GM20000 (cell line): ENCODE measurements around the gene MGAT3.

Source experiments
- DNase-seq: peaks from one replicate; pipeline ENCODE4 v3.0.0; 2012; ENCODE audit warnings: low spot score
- TF ChIP-seq, protein P1 (sequence below): IDR thresholded peaks from 2 replicates; pipeline ENCODE4 v1.5.1; 2012; ENCODE audit warnings: mild to moderate bottlenecking, control low read depth; ENCODE audit errors: extremely low read depth, missing control alignments

Gene MGAT3

DNA sequence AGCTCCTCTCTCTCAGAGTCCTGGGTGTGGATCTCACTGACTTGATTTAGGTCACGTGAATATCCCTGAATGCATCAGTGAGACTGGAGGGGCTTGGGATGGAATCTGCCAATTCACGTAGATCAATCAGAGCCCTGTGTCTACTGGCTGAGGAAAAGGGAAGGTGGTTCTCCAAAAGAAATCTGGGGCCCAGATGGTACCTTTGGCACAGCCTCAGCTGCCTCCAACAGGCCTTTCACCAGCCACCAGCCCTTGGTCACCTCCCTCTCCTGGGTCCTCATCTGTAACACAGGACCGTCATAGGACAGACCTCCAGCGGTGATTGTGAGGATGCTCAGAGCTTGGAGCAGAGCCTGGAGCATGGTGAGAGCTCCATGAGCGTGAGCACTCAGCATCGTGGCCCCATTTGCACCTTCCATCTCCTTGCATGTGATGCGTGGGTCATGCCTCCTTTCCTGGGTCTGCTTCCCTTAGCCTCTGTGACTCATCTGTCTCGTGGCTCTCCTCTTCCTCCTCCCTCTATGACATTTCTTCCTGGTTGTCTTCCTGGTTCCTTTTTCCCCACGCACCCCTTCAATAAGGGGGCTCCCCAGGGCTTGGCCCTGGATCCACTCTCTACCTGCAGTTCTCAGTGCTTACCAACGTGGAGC lies 37.8 kb downstream of the MGAT3 start:
- TF ChIP-seq, protein P1, sequence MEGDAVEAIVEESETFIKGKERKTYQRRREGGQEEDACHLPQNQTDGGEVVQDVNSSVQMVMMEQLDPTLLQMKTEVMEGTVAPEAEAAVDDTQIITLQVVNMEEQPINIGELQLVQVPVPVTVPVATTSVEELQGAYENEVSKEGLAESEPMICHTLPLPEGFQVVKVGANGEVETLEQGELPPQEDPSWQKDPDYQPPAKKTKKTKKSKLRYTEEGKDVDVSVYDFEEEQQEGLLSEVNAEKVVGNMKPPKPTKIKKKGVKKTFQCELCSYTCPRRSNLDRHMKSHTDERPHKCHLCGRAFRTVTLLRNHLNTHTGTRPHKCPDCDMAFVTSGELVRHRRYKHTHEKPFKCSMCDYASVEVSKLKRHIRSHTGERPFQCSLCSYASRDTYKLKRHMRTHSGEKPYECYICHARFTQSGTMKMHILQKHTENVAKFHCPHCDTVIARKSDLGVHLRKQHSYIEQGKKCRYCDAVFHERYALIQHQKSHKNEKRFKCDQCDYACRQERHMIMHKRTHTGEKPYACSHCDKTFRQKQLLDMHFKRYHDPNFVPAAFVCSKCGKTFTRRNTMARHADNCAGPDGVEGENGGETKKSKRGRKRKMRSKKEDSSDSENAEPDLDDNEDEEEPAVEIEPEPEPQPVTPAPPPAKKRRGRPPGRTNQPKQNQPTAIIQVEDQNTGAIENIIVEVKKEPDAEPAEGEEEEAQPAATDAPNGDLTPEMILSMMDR, result no peak
- no peak for DNase-seq

GRCh38 chr22:39496131-39496838 lies 39.5 kb downstream of the MGAT3 start:
- TF ChIP-seq, protein P1, result peak; percentile 58
- no peak for DNase-seq

DNA sequence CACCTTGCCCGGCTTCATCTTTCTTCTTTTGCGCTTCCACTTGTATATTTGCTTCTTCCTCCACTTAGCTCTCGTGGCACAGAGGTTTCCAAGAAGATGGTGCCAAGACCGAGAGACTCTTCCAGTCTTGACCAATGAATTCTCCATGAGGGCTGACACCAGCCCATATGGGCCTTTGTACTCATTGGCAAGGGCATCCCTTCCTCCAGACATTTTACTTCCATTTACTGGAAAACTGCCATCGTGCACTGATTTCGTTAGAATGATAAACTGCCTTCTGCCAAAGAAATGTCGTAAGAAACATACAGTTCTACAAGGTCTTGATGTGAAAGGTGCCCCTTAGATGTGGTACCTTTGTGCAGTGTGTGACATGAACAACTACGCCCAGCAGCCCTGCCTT lies 40.6 kb downstream of the MGAT3 start:
- TF ChIP-seq, protein P1, result no peak
- no peak for DNase-seq

DNA sequence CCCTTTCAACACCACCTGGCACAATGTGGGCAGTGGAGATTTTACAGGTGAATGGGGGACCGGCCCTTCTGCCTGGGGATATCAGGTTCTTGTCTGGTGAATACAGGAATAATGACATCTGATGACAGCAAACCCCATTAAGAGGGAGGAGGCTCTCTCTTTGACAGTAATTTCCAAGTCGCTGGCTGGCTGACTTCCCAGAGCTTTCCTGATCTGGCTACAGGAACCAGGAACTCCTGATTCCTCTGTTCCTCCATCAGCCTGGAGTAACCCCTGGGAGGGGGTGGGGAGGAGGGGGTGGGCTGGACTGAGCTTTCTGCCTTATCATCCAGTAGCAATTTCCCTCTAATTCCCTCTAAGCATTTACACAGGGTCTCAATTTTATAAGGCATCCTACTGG lies 41.6 kb downstream of the MGAT3 start:
- TF ChIP-seq, protein P1, result no peak
- DNase-seq, result no peak

DNA sequence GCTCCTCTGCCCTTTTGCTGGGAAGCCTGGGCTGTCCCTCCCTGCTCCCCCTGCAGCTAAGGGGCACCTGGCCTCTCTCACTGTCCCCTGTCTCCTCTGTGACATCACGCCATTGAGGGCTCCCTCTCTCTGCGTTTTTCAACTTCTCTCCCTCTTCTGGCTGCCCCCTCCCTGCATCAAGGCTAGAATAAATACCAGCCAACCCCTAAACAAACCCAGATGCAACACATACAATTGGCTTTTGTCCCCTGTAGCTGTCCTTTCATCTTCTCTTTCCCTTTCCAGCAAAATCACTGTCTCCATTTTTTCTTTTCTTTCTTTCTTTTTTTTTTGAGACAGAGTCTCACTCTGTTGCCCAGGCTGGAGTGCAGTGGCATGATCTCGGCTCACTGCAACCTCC lies 42.0 kb downstream of the MGAT3 start:
- no peak for DNase-seq
- TF ChIP-seq, protein P1, result no peak

DNA sequence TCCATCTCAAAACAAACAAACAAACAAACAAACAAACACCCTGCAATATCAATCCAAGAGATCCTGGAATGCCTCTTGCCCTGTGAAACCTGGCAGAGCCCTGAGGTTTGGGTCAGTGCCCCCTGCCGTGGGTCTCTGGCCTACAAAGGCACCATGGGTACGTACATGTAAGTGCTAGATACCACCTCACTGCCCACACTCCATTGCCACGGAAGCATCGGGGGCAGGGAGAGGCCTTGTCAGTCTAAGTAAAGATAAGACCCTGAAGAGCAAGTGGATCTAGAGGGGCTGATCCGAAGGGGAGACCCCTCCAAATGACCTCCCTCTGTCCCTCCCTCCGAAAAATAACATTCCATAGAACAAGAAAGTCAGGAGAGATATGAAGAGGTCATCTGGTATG lies 43.3 kb downstream of the MGAT3 start:
- TF ChIP-seq, protein P1, result no peak
- DNase-seq, result no peak

DNA sequence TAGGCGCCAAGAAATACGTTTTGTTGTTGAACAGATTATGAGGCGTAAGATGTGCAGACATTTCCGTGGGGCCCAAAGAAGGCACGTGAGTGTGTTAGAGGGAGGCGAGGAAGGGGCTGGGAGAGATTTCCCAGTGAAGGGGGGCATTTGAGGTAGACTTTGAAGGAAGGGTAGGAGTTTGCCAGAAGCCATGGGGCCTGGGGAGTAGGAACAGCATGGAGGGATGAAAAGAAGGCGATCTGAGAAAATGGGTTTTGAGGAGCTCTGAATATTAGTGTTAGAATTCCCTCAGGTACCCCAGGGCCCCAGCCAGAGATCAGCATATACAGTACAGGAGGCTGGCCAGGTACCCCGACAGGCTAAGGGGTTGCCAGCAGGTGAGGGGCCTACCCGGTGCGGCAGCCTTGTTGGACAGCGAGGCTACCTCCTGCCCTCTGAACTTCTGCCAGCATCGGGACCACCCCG lies 44.9 kb downstream of the MGAT3 start:
- TF ChIP-seq, protein P1, result no peak

More for the DNA sequence above, 44.9 kb downstream of the MGAT3 start:
- DNase-seq, result no peak
